ENCODE data around the gene RNPEP.
A peak's percentile ranks its signal among the peaks of the same experiment; 100 is the strongest.

The RNPEP gene

GRCh38 chr1:202005958-202006357, 23.5 kb downstream of the RNPEP start:
- Histone ChIP-seq H4K20me1 (ENCODE audit: insufficient read depth, low read length) (no peaks in the 10 kb centered on the region), H2AFZ (ENCODE audit: low read length) (no peak overlapping the region), H3K79me2 (ENCODE audit: insufficient read depth, low read length) (no peaks in the 10 kb centered on the region), H3F3A (ENCODE audit: insufficient read depth, low read length) (no peaks in the 10 kb centered on the region), H3K36me3 (ENCODE audit: insufficient read depth, low read length) (no peaks in the 10 kb centered on the region), H3K9me2 (ENCODE audit: low read depth, low read length) (no peaks in the 10 kb centered on the region), H3K27ac (ENCODE audit: low read depth, low read length, poor library complexity, severe bottlenecking) (no peak overlapping the region), H3K4me1 (ENCODE audit: insufficient read depth, low read length, severe bottlenecking) (peaks cover 11% of the 10 kb centered on the region), H3K9ac (ENCODE audit: low read length) (no peak overlapping the region), H3K4me3 (ENCODE audit: low read depth, low read length, poor library complexity, severe bottlenecking) (no peak overlapping the region), H3K27me3 (ENCODE audit: insufficient read depth, low read length) (no peaks in the 10 kb centered on the region), H3K4me2 (ENCODE audit: low read length) (no peak overlapping the region), H3K9me3 (ENCODE audit: low read length) (no peaks in the 10 kb centered on the region)
- no peak for TF ChIP-seq EZH2 (IDR thresholded peaks at IDR 0.05; ENCODE audit: borderline replicate concordance, low read length)
- TF ChIP-seq CTCF (IDR thresholded peaks at IDR 0.05; ENCODE audit: low read length), result peak; percentile 29; the same call in 1 of the 2 replicates

GRCh38 chr1:202007304-202007703, 24.9 kb downstream of the RNPEP start:
- Histone ChIP-seq H3K4me2 (ENCODE audit: low read length) (no peak overlapping the region), H3K9me2 (ENCODE audit: low read depth, low read length) (no peaks in the 10 kb centered on the region), H3K9ac (ENCODE audit: low read length) (no peak overlapping the region), H2AFZ (ENCODE audit: low read length) (no peak overlapping the region), H3K9me3 (ENCODE audit: low read length) (no peaks in the 10 kb centered on the region), H3K36me3 (ENCODE audit: insufficient read depth, low read length) (no peaks in the 10 kb centered on the region), H3K27ac (ENCODE audit: low read depth, low read length, poor library complexity, severe bottlenecking) (no peak overlapping the region), H3K4me1 (ENCODE audit: insufficient read depth, low read length, severe bottlenecking) (peaks cover 11% of the 10 kb centered on the region), H3F3A (ENCODE audit: insufficient read depth, low read length) (no peaks in the 10 kb centered on the region), H3K4me3 (ENCODE audit: low read depth, low read length, poor library complexity, severe bottlenecking) (no peak overlapping the region), H4K20me1 (ENCODE audit: insufficient read depth, low read length) (no peaks in the 10 kb centered on the region), H3K27me3 (ENCODE audit: insufficient read depth, low read length) (no peaks in the 10 kb centered on the region), H3K79me2 (ENCODE audit: insufficient read depth, low read length) (no peaks in the 10 kb centered on the region)
- TF ChIP-seq CTCF (IDR thresholded peaks at IDR 0.05; ENCODE audit: low read length), result no peak
- no peak for TF ChIP-seq EZH2 (IDR thresholded peaks at IDR 0.05; ENCODE audit: borderline replicate concordance, low read length)

- H3K4me2 ChIP-seq (ENCODE audit: low read length), result no peak overlapping the region
- TF ChIP-seq EZH2 (IDR thresholded peaks at IDR 0.05; ENCODE audit: borderline replicate concordance, low read length) (no peak), CTCF (IDR thresholded peaks at IDR 0.05; ENCODE audit: low read length) (no peak)
- no peaks in the 10 kb centered on the region for H3F3A ChIP-seq (ENCODE audit: insufficient read depth, low read length)
- no peak overlapping the region for H3K27ac ChIP-seq (ENCODE audit: low read depth, low read length, poor library complexity, severe bottlenecking)
- no peak overlapping the region for H3K9ac ChIP-seq (ENCODE audit: low read length)
- H2AFZ ChIP-seq (ENCODE audit: low read length), result no peak overlapping the region
- H3K9me3 ChIP-seq (ENCODE audit: low read length), result no peaks in the 10 kb centered on the region
- H3K9me2 ChIP-seq (ENCODE audit: low read depth, low read length), result no peaks in the 10 kb centered on the region
- peaks cover 11% of the 10 kb centered on the region for H3K4me1 ChIP-seq (ENCODE audit: insufficient read depth, low read length, severe bottlenecking)
- H3K36me3 ChIP-seq (ENCODE audit: insufficient read depth, low read length), result no peaks in the 10 kb centered on the region
- H3K27me3 ChIP-seq (ENCODE audit: insufficient read depth, low read length), result no peaks in the 10 kb centered on the region
- no peak overlapping the region for H3K4me3 ChIP-seq (ENCODE audit: low read depth, low read length, poor library complexity, severe bottlenecking)
- H4K20me1 ChIP-seq (ENCODE audit: insufficient read depth, low read length), result no peaks in the 10 kb centered on the region
- H3K79me2 ChIP-seq (ENCODE audit: insufficient read depth, low read length), result no peaks in the 10 kb centered on the region
Measured at GRCh38 chr1:202007805-202008489, 25.5 kb downstream of the RNPEP start.
